CD4-positive, alpha-beta memory T cell (primary cell): ENCODE results near the gene POLN. TPM values are rescaled to one million over a fixed set of nuclear protein-coding genes. Genes with fewer than 3 reads are reported as not detected.

Experiments used
- CTCF ChIA-PET: fragments of 350-600 bp; sonication (Branson Sonifier 250); formaldehyde crosslinking; loops from one replicate; lab custom pipeline; 2021; ENCODE audit warnings: inconsistent platforms; ENCODE audit not compliant: partially characterized antibody; lab: Charles Lee
- POLR2A ChIA-PET: fragments of 350-600 bp; sonication (Branson Sonifier 250); formaldehyde crosslinking; loops from one replicate; lab custom pipeline; 2021; ENCODE audit not compliant: partially characterized antibody; lab: Charles Lee
- DNase-seq, 5 donors: peaks; one replicate each; pipeline versions ENCODE4 v3.0.0 to v3.0.0-alpha.2; 2020 to 2022; ENCODE audit warnings: mixed read lengths in 1 of 5
- H3K27ac ChIP-seq: one replicate; pipeline ENCODE4 v1.7.0; 2013; ENCODE audit warnings: low read depth, low read length
- H3K27me3 ChIP-seq: 2 replicates; pipeline ENCODE4 v1.7.0; 2013; ENCODE audit warnings: mild to moderate bottlenecking, low read length, moderate library complexity; ENCODE audit not compliant: insufficient read depth
- H3K36me3 ChIP-seq: 2 replicates; pipeline ENCODE4 v1.7.0; 2013; ENCODE audit warnings: mild to moderate bottlenecking, low read length, moderate library complexity; ENCODE audit not compliant: insufficient read depth
- H3K4me1 ChIP-seq: 2 replicates; pipeline ENCODE4 v1.7.0; 2013; ENCODE audit warnings: mild to moderate bottlenecking, low read length, moderate library complexity; ENCODE audit not compliant: insufficient read depth
- H3K4me3 ChIP-seq, 2 donors: one replicate each; pipeline ENCODE4 v1.7.0; 2013; ENCODE audit warnings: low read length in 2 of 2, mild to moderate bottlenecking in 1 of 2
- H3K9me3 ChIP-seq, 2 donors: one replicate each; pipeline ENCODE4 v1.7.0; 2013; ENCODE audit warnings: low read length in 2 of 2, control low read depth in 1 of 2; ENCODE audit not compliant: control insufficient read depth in 1 of 2
- H3K27ac Mint-ChIP-seq, 7 donors: one replicate each; pipeline ENCODE4 v1.8.0; 2020 to 2021; ENCODE audit warnings: mixed read lengths in 7 of 7, mild to moderate bottlenecking in 6 of 7, inconsistent platforms in 3 of 7, moderate library complexity in 3 of 7
- H3K27me3 Mint-ChIP-seq, 2 donors: one replicate each; pipeline ENCODE4 v1.8.0; 2020 to 2021; ENCODE audit warnings: mixed read lengths in 2 of 2
- H3K36me3 Mint-ChIP-seq, 2 donors: one replicate each; pipeline ENCODE4 v1.8.0; 2020 to 2021; ENCODE audit warnings: mixed read lengths in 2 of 2, inconsistent platforms in 1 of 2, mild to moderate bottlenecking in 1 of 2
- H3K4me1 Mint-ChIP-seq, 4 donors: one replicate each; pipeline ENCODE4 v1.8.0; 2020 to 2021; ENCODE audit warnings: mixed read lengths in 4 of 4, mild to moderate bottlenecking in 1 of 4
- H3K4me3 Mint-ChIP-seq, 8 donors: one replicate each; pipeline ENCODE4 v1.8.0; 2020 to 2021; ENCODE audit warnings: mixed read lengths in 8 of 8, mild to moderate bottlenecking in 7 of 8, moderate library complexity in 6 of 8, inconsistent platforms in 3 of 8
- H3K9me3 Mint-ChIP-seq, 8 donors: one replicate each; pipeline ENCODE4 v1.8.0; 2020 to 2021; ENCODE audit warnings: mixed read lengths in 8 of 8, mild to moderate bottlenecking in 5 of 8, inconsistent platforms in 3 of 8, moderate library complexity in 1 of 8
- intact Hi-C: fragments of 100-400 bp; cut with micrococcal nuclease; formaldehyde crosslinking; loops from one replicate; pipeline ENCODE4 v1.15.1; 2023
- polyA plus RNA-seq, 2 donors: library from polyadenylated mRNA; unstranded; fragments of 300-500 nt; fragmentation: Illumina TruSeq; gene quantifications; one replicate each; pipeline ENCODE4 v1.2.3, GENCODE V29; 2021
- total RNA-seq, 2 experiments: library from RNA; stranded (reverse); gene quantifications; one replicate each; pipeline ENCODE4 v1.2.3, GENCODE V29; 2021

The POLN gene
- total and polyA plus RNA-seq, 4 experiments from 2014 or later = 0.24 to 4.4 (median 2.8) TPM

- no peak for DNase-seq
- Histone ChIP-seq H3K9me3 (no peaks in the 10 kb centered on the region), H3K4me3 (no peak overlapping the region), H3K27me3 (no peaks in the 10 kb centered on the region), H3K27ac (no peak overlapping the region), H3K36me3 (peaks cover 17% of the 10 kb centered on the region), H3K4me1 (peaks cover 4% of the 10 kb centered on the region)
- peaks cover 15 to 30% (median 20%) of the 10 kb centered on the region in 4 donors for H3K4me1 Mint-ChIP-seq
- H3K27me3 Mint-ChIP-seq = no peaks in the 10 kb centered on the region
- POLR2A ChIA-PET = no interaction called here
- intact Hi-C loops = no loop called here
- H3K9me3 Mint-ChIP-seq = peaks cover 0 to 2% (median 0%) of the 10 kb centered on the region in 8 donors
- H3K27ac Mint-ChIP-seq = peak overlapping the region in 2 of 7 donors; percentile 44 to 52
- H3K36me3 Mint-ChIP-seq = peaks cover 0 to 19% of the 10 kb centered on the region in 2 donors
- CTCF ChIA-PET = interaction anchor here (0.8 kb wide), 1 partner anchor 113 kb away, joined by 3 read pairs; no protein-coding TSS in a partner anchor
- no peak overlapping the region for H3K4me3 Mint-ChIP-seq
These were observed 5.5 kb upstream of the POLN start for GRCh38 chr4:2247128-2248043.

- ChIA-PET POLR2A (interaction anchor here (1.1 kb wide), 1 partner anchor 15 kb away, joined by 5 read pairs; the partner anchor contains the start of gene MXD4), CTCF (no interaction called here)
- Histone ChIP-seq H3K27ac (no peak overlapping the region), H3K36me3 (peaks cover 17% of the 10 kb centered on the region), H3K27me3 (no peaks in the 10 kb centered on the region), H3K4me1 (peaks cover 4% of the 10 kb centered on the region), H3K9me3 (no peaks in the 10 kb centered on the region), H3K4me3 (no peak overlapping the region)
- Mint-ChIP-seq H3K4me1 (peaks cover 16 to 32% (median 24%) of the 10 kb centered on the region in 4 donors), H3K27me3 (no peaks in the 10 kb centered on the region), H3K4me3 (no peak overlapping the region), H3K9me3 (peaks cover 0 to 1% (median 0%) of the 10 kb centered on the region in 8 donors), H3K27ac (peak overlapping the region in 3 of 7 donors; percentile 24 to 78 (median 46)), H3K36me3 (peaks cover 0 to 12% of the 10 kb centered on the region in 2 donors)
- intact Hi-C loops = no loop called here
- DNase-seq = no peak
These were observed 4.6 kb upstream of the POLN start for GRCh38 chr4:2246384-2247127.

- H3K9me3 Mint-ChIP-seq = no peaks in the 10 kb centered on the region
- peak overlapping the region in 5 of 7 donors; percentile 61 to 94 (median 87) for H3K27ac Mint-ChIP-seq
- ChIA-PET POLR2A (interaction anchor here (0.6 to 1.1 kb wide), 2 partner anchors 10 to 16 kb away, joined by 4 to 5 read pairs; partner anchors contain the start of gene MXD4), CTCF (no interaction called here)
- H3K4me1 ChIP-seq = peaks cover 5% of the 10 kb centered on the region
- H3K36me3 ChIP-seq = peaks cover 17% of the 10 kb centered on the region
- H3K4me1 Mint-ChIP-seq = peaks cover 18 to 36% (median 27%) of the 10 kb centered on the region in 4 donors
- H3K4me3 ChIP-seq = no peak overlapping the region
- H3K27me3 Mint-ChIP-seq = no peaks in the 10 kb centered on the region
- H3K36me3 Mint-ChIP-seq = peaks cover 0 to 16% of the 10 kb centered on the region in 2 donors
- no peak for DNase-seq
- H3K9me3 ChIP-seq = no peaks in the 10 kb centered on the region
- no peak overlapping the region for H3K27ac ChIP-seq
- H3K27me3 ChIP-seq = no peaks in the 10 kb centered on the region
- intact Hi-C loops = no loop called here
- no peak overlapping the region for H3K4me3 Mint-ChIP-seq
These were observed 3.9 kb upstream of the POLN start for GRCh38 chr4:2245787-2246275.

- H3K9me3 Mint-ChIP-seq = no peaks in the 10 kb centered on the region
- H3K4me3 Mint-ChIP-seq = no peak overlapping the region
- H3K36me3 Mint-ChIP-seq = peaks cover 0 to 21% of the 10 kb centered on the region in 2 donors
- Histone ChIP-seq H3K4me1 (peaks cover 11% of the 10 kb centered on the region), H3K36me3 (peaks cover 15% of the 10 kb centered on the region), H3K27me3 (no peaks in the 10 kb centered on the region), H3K4me3 (no peak overlapping the region), H3K9me3 (no peaks in the 10 kb centered on the region), H3K27ac (no peak overlapping the region)
- CTCF ChIA-PET = interaction anchor here (1.0 to 1.1 kb wide), 2 partner anchors 19 to 25 kb away, joined by 3 read pairs; no protein-coding TSS in a partner anchor
- DNase-seq = no peak
- intact Hi-C loops = no loop called here
- H3K27me3 Mint-ChIP-seq = no peaks in the 10 kb centered on the region
- H3K27ac Mint-ChIP-seq = peak overlapping the region; percentile 61 to 94 (median 87)
- H3K4me1 Mint-ChIP-seq = peaks cover 24 to 42% (median 33%) of the 10 kb centered on the region in 4 donors
- POLR2A ChIA-PET = interaction anchor here (0.6 to 1.8 kb wide), 3 partner anchors 10 to 167 kb away, joined by 4 to 5 read pairs (median 4); no protein-coding TSS in a partner anchor
These were observed 3.3 kb upstream of the POLN start for GRCh38 chr4:2245057-2245786.

GRCh38 chr4:2243681-2244380, 1.9 kb upstream of the POLN start:
- H3K4me1 Mint-ChIP-seq = peaks cover 35 to 55% (median 44%) of the 10 kb centered on the region in 4 donors
- intact Hi-C loops = loop anchor here (2.0 to 5.0 kb wide), 4 partner anchors 39 to 828 kb away; partner anchors contain the start of genes HTT, HTT-AS and LETM1
- H3K9me3 Mint-ChIP-seq = no peaks in the 10 kb centered on the region
- Histone ChIP-seq H3K9me3 (no peaks in the 10 kb centered on the region), H3K36me3 (peaks cover 4% of the 10 kb centered on the region), H3K4me3 (no peak overlapping the region), H3K27ac (no peak overlapping the region), H3K27me3 (no peaks in the 10 kb centered on the region), H3K4me1 (peaks cover 25% of the 10 kb centered on the region)
- H3K27me3 Mint-ChIP-seq = no peaks in the 10 kb centered on the region
- POLR2A ChIA-PET = interaction anchor here (0.8 to 1.8 kb wide), 3 partner anchors 18 to 20 kb away, joined by 3 to 5 read pairs (median 3); no protein-coding TSS in a partner anchor
- peak overlapping the region in 4 of 8 donors; percentile 1 to 20 (median 10) for H3K4me3 Mint-ChIP-seq
- CTCF ChIA-PET = interaction anchor here (1.0 to 1.1 kb wide), 2 partner anchors 18 to 23 kb away, joined by 3 read pairs; no protein-coding TSS in a partner anchor
- H3K27ac Mint-ChIP-seq = peak overlapping the region; percentile 39 to 94 (median 91)
- H3K36me3 Mint-ChIP-seq = peaks cover 10 to 21% of the 10 kb centered on the region in 2 donors
- no peak for DNase-seq
